SK-N-SH treated with all-trans-retinoic acid at 6 μM for 48 hours (cell line): Measurements from ENCODE around the gene BOC.

Experiments
- ATAC-seq: fragments of 200-7000 bp; cut with Tn5 transposase; 3 replicates; pipeline ENCODE4 v1.9.1; 2020; ENCODE audit warnings: mild to moderate bottlenecking, moderate library complexity
- ARNTL ChIP-seq: fragments of 450-650 bp; formaldehyde crosslinking; IDR thresholded peaks from 2 replicates; pipeline ENCODE4 v1.5.0; 2020; ENCODE audit warnings: low read depth, mild to moderate bottlenecking, moderate library complexity, borderline replicate concordance
- BACH2 ChIP-seq: fragments of 250-450 bp; sonication (Bioruptor Pico); IDR thresholded peaks from 2 replicates; pipeline ENCODE4 v1.9.0; 2021; ENCODE audit warnings: mild to moderate bottlenecking, borderline replicate concordance
- CSDC2 ChIP-seq: fragments of 250-450 bp; sonication (Bioruptor Pico); IDR thresholded peaks from 2 replicates; pipeline ENCODE4 v1.5.0; 2020; ENCODE audit warnings: mild to moderate bottlenecking, moderate library complexity
- GLIS3 ChIP-seq: fragments of 250-450 bp; sonication (Bioruptor Pico); IDR thresholded peaks from 2 replicates; pipeline ENCODE4 v1.5.0; 2020; ENCODE audit warnings: mild to moderate bottlenecking, moderate library complexity
- ISL1 ChIP-seq: fragments of 250-450 bp; sonication (Bioruptor Pico); IDR thresholded peaks from 2 replicates; pipeline ENCODE4 v2.1.2; 2022; ENCODE audit warnings: mild to moderate bottlenecking, moderate library complexity
- PATZ1 ChIP-seq: fragments of 250-450 bp; sonication (Bioruptor Pico); IDR thresholded peaks from 2 replicates; pipeline ENCODE4 v1.8.0; 2020; ENCODE audit warnings: mild to moderate bottlenecking, moderate library complexity, borderline replicate concordance
- PPARA ChIP-seq: fragments of 250-450 bp; sonication (Bioruptor Pico); IDR thresholded peaks from 2 replicates; pipeline ENCODE4 v1.5.0; 2020; ENCODE audit warnings: mild to moderate bottlenecking, borderline replicate concordance
- SNAI2 ChIP-seq: fragments of 250-450 bp; sonication (Bioruptor Pico); IDR thresholded peaks from 2 replicates; pipeline ENCODE4 v1.5.0; 2020; ENCODE audit warnings: mild to moderate bottlenecking, moderate library complexity
- TCF4 ChIP-seq: fragments of 250-450 bp; sonication (Bioruptor Pico); IDR thresholded peaks from 2 replicates; pipeline ENCODE4 v1.8.0; 2021; ENCODE audit warnings: mild to moderate bottlenecking, moderate library complexity, borderline replicate concordance
- TOX ChIP-seq: fragments of 250-450 bp; sonication (Bioruptor Pico); IDR thresholded peaks from 2 replicates; pipeline ENCODE4 v1.8.0; 2021; ENCODE audit warnings: mild to moderate bottlenecking, moderate library complexity, borderline replicate concordance
- TSHZ2 ChIP-seq: fragments of 250-450 bp; sonication (Bioruptor Pico); IDR thresholded peaks from 2 replicates; pipeline ENCODE4 v1.5.0; 2020; ENCODE audit warnings: mild to moderate bottlenecking, moderate library complexity
- ZC3H10 ChIP-seq: fragments of 250-450 bp; sonication (Bioruptor Pico); IDR thresholded peaks from 2 replicates; pipeline ENCODE4 v1.5.1; 2021; ENCODE audit warnings: mild to moderate bottlenecking, moderate library complexity
- ZFP3 ChIP-seq: fragments of 250-450 bp; sonication (Bioruptor Pico); IDR thresholded peaks from 2 replicates; pipeline ENCODE4 v1.5.0; 2020; ENCODE audit warnings: mild to moderate bottlenecking, moderate library complexity
- ZFP30 ChIP-seq: fragments of 450-650 bp; formaldehyde crosslinking; IDR thresholded peaks from 2 replicates; pipeline ENCODE4 v1.5.0; 2022; ENCODE audit warnings: mild to moderate bottlenecking, moderate library complexity
- ZNF565 ChIP-seq: fragments of 450-650 bp; formaldehyde crosslinking; conservative IDR thresholded peaks from 2 replicates; pipeline ENCODE4 v1.5.0; 2020; ENCODE audit warnings: low read depth, mild to moderate bottlenecking, moderate library complexity
- ZNF8 ChIP-seq: fragments of 450-650 bp; formaldehyde crosslinking; IDR thresholded peaks from 2 replicates; pipeline ENCODE4 v1.5.0; 2020; ENCODE audit warnings: mild to moderate bottlenecking, moderate library complexity
- TF ChIP-seq, protein P1 (sequence below): fragments of 250-450 bp; sonication (Bioruptor Pico); IDR thresholded peaks from 2 replicates; pipeline ENCODE4 v1.8.0; 2021; ENCODE audit warnings: low read depth, mild to moderate bottlenecking, moderate library complexity, borderline replicate concordance
- TF ChIP-seq, protein P2 (sequence below): fragments of 250-450 bp; sonication (Bioruptor Pico); IDR thresholded peaks from 2 replicates; pipeline ENCODE4 v1.5.1; 2020; ENCODE audit warnings: low read depth, mild to moderate bottlenecking, moderate library complexity

The BOC gene

GRCh38 chr3:113177526-113177925 lies 33.8 kb upstream of the BOC start:
- TF ChIP-seq ZNF565 (CRISPR knock-in tag) (no peak), ZFP3 (no peak), PPARA (CRISPR knock-in tag) (no peak), ZNF8 (no peak), TSHZ2 (CRISPR knock-in tag) (no peak), CSDC2 (no peak), ARNTL (CRISPR knock-in tag) (no peak), ISL1 (no peak), GLIS3 (CRISPR knock-in tag) (no peak), SNAI2 (no peak), ZC3H10 (CRISPR knock-in tag) (no peak), PATZ1 (no peak), TCF4 (no peak)
- TF ChIP-seq, protein P1, sequence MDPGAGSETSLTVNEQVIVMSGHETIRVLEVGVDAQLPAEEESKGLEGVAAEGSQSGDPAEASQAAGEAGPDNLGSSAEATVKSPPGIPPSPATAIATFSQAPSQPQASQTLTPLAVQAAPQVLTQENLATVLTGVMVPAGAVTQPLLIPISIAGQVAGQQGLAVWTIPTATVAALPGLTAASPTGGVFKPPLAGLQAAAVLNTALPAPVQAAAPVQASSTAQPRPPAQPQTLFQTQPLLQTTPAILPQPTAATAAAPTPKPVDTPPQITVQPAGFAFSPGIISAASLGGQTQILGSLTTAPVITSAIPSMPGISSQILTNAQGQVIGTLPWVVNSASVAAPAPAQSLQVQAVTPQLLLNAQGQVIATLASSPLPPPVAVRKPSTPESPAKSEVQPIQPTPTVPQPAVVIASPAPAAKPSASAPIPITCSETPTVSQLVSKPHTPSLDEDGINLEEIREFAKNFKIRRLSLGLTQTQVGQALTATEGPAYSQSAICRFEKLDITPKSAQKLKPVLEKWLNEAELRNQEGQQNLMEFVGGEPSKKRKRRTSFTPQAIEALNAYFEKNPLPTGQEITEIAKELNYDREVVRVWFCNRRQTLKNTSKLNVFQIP (CRISPR knock-in tag) = no peak
- TF ChIP-seq, protein P2, sequence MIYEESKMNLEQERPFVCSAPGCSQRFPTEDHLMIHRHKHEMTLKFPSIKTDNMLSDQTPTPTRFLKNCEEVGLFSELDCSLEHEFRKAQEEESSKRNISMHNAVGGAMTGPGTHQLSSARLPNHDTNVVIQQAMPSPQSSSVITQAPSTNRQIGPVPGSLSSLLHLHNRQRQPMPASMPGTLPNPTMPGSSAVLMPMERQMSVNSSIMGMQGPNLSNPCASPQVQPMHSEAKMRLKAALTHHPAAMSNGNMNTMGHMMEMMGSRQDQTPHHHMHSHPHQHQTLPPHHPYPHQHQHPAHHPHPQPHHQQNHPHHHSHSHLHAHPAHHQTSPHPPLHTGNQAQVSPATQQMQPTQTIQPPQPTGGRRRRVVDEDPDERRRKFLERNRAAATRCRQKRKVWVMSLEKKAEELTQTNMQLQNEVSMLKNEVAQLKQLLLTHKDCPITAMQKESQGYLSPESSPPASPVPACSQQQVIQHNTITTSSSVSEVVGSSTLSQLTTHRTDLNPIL = no peak
- no peak for ATAC-seq

DNA sequence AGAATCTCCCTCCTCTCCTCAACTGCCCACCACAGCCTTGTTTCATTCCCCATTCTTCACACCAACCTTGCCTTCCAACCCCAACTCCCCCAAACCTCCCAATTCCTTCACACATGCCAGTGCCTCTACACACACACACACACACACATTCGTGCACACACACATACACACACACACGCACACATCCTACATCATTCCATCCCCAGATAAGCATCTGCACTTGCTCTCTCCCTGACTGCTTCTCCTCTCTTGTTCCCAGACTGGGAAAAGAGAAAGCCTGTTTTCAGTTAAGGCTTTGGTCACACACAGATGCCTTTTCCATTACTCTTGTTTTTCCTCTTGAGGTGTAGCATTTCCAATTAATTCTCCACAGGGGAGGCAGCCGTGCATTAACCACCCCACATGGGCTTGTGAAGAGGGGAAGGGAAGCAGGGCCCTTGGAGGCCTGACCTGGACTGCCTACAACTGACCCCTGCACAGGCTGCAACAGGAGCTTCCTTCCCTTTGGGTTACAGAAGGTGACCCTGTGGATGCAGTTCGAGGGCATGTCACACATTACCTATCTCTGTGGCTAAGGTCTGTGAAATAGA lies 32.0 kb upstream of the BOC start:
- ATAC-seq = peak; percentile 40; the same call in 1 of the 3 replicates

GRCh38 chr3:113183748-113184661 lies 27.4 kb upstream of the BOC start:
- ATAC-seq = no peak
- no peak for TF ChIP-seq SNAI2
- TF ChIP-seq PPARA (CRISPR knock-in tag) = no peak
- TF ChIP-seq ZFP3 = no peak
- no peak for TF ChIP-seq TSHZ2 (CRISPR knock-in tag)
- no peak for TF ChIP-seq BACH2
- no peak for TF ChIP-seq ZC3H10 (CRISPR knock-in tag)
- no peak for TF ChIP-seq TCF4
- TF ChIP-seq TOX (CRISPR knock-in tag) = no peak
- TF ChIP-seq, protein P1 (CRISPR knock-in tag) = no peak
- TF ChIP-seq ISL1 = no peak
- no peak for TF ChIP-seq CSDC2
- TF ChIP-seq, protein P2 = no peak
- TF ChIP-seq ZNF565 (CRISPR knock-in tag) = no peak
- TF ChIP-seq ZNF8 = no peak
- no peak for TF ChIP-seq PATZ1
- TF ChIP-seq ZFP30 (CRISPR knock-in tag) = no peak

More for the DNA sequence above, 32.0 kb upstream of the BOC start:
- TF ChIP-seq PPARA (CRISPR knock-in tag) (no peak), SNAI2 (no peak)
